ENCODE data around the gene GRM1. TPM values are rescaled to one million over a fixed set of nuclear protein-coding genes. Genes with fewer than 3 reads are reported as not detected.

The GRM1 gene
- total and polyA plus RNA-seq, 7 experiments from 2014 or later, result not detected

DNA sequence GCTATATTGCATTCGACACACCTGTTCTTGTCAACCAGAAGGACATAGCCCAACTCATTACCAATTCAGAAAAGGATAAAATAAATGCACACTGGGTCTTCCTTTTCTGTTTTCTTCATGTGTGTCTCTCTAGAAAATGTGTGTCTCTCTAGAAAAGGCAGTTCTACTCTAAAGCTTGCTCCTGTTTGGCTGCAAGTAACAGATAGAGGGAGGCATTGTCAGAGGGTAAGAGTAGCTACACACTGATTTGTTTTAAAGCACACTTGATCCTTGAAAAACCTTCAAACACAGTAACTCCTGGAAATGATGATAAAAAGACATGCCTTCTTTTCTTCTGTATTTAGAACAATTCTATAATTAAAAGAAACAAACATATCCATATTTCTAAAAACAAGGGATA, 21.3 kb downstream of the GRM1 start:
- no peaks in the 10 kb centered on the region for H3K36me3 ChIP-seq (ENCODE audit: control insufficient read depth in 2 of 3, insufficient read depth in 3 of 3, low read length in 3 of 3)
- H3K9me3 Mint-ChIP-seq, result peaks cover 0 to 5% (median 0%) of the 10 kb centered on the region in 11 donors

DNA sequence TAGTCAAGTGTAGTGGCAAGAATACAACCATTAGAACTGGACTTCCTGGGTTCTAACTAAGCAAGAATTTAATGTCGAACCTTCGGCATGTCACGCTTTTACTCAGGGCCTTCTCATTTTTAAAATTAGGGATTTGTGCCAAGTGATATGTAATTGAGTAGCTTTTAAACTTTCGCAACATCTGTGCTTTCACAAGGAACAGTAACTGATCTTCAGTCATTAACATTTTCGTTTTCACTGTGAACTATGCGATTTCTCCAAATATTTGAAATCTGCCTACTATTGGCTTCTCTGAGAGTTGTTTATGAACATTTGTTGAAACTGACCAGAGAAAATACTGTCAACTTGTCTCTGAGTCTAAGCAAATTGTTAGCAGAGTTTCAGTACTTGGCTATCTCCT, 27.6 kb downstream of the GRM1 start:
- Histone ChIP-seq H3K4me3 (ENCODE audit: low read length) (no peak overlapping the region), H3K36me3 (ENCODE audit: control insufficient read depth in 2 of 3, insufficient read depth in 3 of 3, low read length in 3 of 3) (no peaks in the 10 kb centered on the region), H3K27ac (ENCODE audit: low read depth, low read length) (no peak overlapping the region), H3K9me3 (ENCODE audit: control insufficient read depth in 2 of 3, low read length in 3 of 3) (no peaks in the 10 kb centered on the region), H3K27me3 (ENCODE audit: control insufficient read depth in 2 of 2, insufficient read depth in 2 of 2, low read length in 2 of 2) (no peaks in the 10 kb centered on the region), H3K4me1 (ENCODE audit: control insufficient read depth in 2 of 2, insufficient read depth in 2 of 2, low read length in 2 of 2) (no peaks in the 10 kb centered on the region)
- H3K9me3 Mint-ChIP-seq, result peaks cover 0 to 8% (median 2%) of the 10 kb centered on the region in 11 donors
- H3K36me3 Mint-ChIP-seq, result no peaks in the 10 kb centered on the region
- no peak overlapping the region for H3K4me3 Mint-ChIP-seq
- ATAC-seq (no peak), DNase-seq (no peak)
- peaks cover 0 to 16% (median 10%) of the 10 kb centered on the region in 5 donors for H3K27me3 Mint-ChIP-seq
- no peak overlapping the region for H3K27ac Mint-ChIP-seq
- no peaks in the 10 kb centered on the region for H3K4me1 Mint-ChIP-seq
- POLR2A ChIA-PET, result no interaction called here
- intact Hi-C loops (cut with micrococcal nuclease), result no loop called here
- CTCF ChIA-PET, result no interaction called here

More for the DNA sequence above, 21.3 kb downstream of the GRM1 start:
- H3K27me3 Mint-ChIP-seq, result peaks cover 0 to 37% (median 28%) of the 10 kb centered on the region in 5 donors
- no peak overlapping the region for H3K27ac ChIP-seq (ENCODE audit: low read depth, low read length)
- H3K4me1 ChIP-seq (ENCODE audit: control insufficient read depth in 2 of 2, insufficient read depth in 2 of 2, low read length in 2 of 2), result no peaks in the 10 kb centered on the region
- ChIA-PET CTCF (no interaction called here), POLR2A (no interaction called here)
- DNase-seq (no peak), ATAC-seq (no peak)
- no peaks in the 10 kb centered on the region for H3K9me3 ChIP-seq (ENCODE audit: control insufficient read depth in 2 of 3, low read length in 3 of 3)
- peaks cover 0 to 4% (median 0%) of the 10 kb centered on the region in 5 donors for H3K36me3 Mint-ChIP-seq
- intact Hi-C loops (cut with micrococcal nuclease), result no loop called here
- H3K4me3 Mint-ChIP-seq, result no peak overlapping the region
- H3K4me3 ChIP-seq (ENCODE audit: low read length), result no peak overlapping the region
- H3K27ac Mint-ChIP-seq, result no peak overlapping the region
- H3K4me1 Mint-ChIP-seq, result no peaks in the 10 kb centered on the region
- peaks cover 0 to 5% of the 10 kb centered on the region in 2 donors for H3K27me3 ChIP-seq (ENCODE audit: control insufficient read depth in 2 of 2, insufficient read depth in 2 of 2, low read length in 2 of 2)

DNA sequence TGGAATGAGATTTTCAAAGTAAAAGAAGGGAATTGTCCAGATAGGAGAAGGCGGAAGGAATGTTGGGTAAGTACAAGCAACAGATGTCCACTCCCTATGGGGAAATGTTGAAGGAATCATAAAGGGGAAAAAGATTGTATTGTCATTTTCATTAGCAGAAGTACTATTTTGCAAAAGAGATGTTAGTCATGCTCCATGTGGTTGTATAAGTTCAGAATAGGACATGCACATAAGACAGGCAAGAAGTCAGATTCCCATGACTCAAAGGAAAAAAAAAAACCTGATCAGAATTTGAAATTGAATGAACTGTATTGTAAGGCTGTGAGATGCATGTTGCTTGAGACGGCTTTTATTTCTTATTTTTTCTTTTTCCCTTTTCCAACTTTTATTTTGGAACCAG, 36.8 kb downstream of the GRM1 start:
- DNase-seq (no peak), ATAC-seq (no peak)
- no peaks in the 10 kb centered on the region for H3K4me1 ChIP-seq (ENCODE audit: control insufficient read depth in 2 of 2, insufficient read depth in 2 of 2, low read length in 2 of 2)
- H3K27ac ChIP-seq (ENCODE audit: low read depth, low read length), result no peak overlapping the region
- Mint-ChIP-seq H3K9me3 (peaks cover 0 to 4% (median 1%) of the 10 kb centered on the region in 11 donors), H3K36me3 (no peaks in the 10 kb centered on the region), H3K4me3 (no peak overlapping the region), H3K27me3 (peaks cover 0 to 13% (median 0%) of the 10 kb centered on the region in 5 donors), H3K4me1 (no peaks in the 10 kb centered on the region), H3K27ac (no peak overlapping the region)
- no peaks in the 10 kb centered on the region for H3K27me3 ChIP-seq (ENCODE audit: control insufficient read depth in 2 of 2, insufficient read depth in 2 of 2, low read length in 2 of 2)
- H3K36me3 ChIP-seq (ENCODE audit: control insufficient read depth in 2 of 3, insufficient read depth in 3 of 3, low read length in 3 of 3), result no peaks in the 10 kb centered on the region
- ChIA-PET POLR2A (no interaction called here), CTCF (no interaction called here)
- no peaks in the 10 kb centered on the region for H3K9me3 ChIP-seq (ENCODE audit: control insufficient read depth in 2 of 3, low read length in 3 of 3)
- H3K4me3 ChIP-seq (ENCODE audit: low read length), result no peak overlapping the region
- intact Hi-C loops (cut with micrococcal nuclease), result no loop called here

DNA sequence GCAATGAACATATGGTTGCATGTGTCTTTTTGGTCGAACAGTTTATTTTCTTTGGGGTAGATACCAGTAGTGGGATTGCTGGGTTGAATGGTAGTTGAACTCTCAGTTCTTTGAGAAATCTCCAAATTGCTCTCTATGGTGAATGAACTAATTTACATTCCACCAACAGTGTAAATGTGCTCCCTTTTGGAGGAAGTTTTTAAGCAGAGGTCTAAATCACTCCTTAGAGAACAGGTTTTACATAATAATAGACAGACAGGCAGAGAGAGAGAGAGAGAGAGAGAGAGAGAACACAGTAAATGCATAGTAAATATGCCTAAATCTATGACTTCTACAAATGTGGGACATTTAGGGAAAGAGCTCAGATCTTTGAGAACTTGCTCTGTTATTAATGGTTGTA, 37.6 kb downstream of the GRM1 start:
- intact Hi-C loops (cut with micrococcal nuclease), result no loop called here
- H3K27me3 ChIP-seq (ENCODE audit: control insufficient read depth in 2 of 2, insufficient read depth in 2 of 2, low read length in 2 of 2), result no peaks in the 10 kb centered on the region
- H3K4me3 Mint-ChIP-seq, result no peak overlapping the region
- H3K36me3 ChIP-seq (ENCODE audit: control insufficient read depth in 2 of 3, insufficient read depth in 3 of 3, low read length in 3 of 3), result no peaks in the 10 kb centered on the region
- DNase-seq (no peak), ATAC-seq (no peak)
- H3K4me1 ChIP-seq (ENCODE audit: control insufficient read depth in 2 of 2, insufficient read depth in 2 of 2, low read length in 2 of 2), result no peaks in the 10 kb centered on the region
- no peak overlapping the region for H3K4me3 ChIP-seq (ENCODE audit: low read length)
- H3K27me3 Mint-ChIP-seq, result peaks cover 0 to 13% (median 0%) of the 10 kb centered on the region in 5 donors
- no peaks in the 10 kb centered on the region for H3K9me3 ChIP-seq (ENCODE audit: control insufficient read depth in 2 of 3, low read length in 3 of 3)
- ChIA-PET CTCF (no interaction called here), POLR2A (no interaction called here)
- no peaks in the 10 kb centered on the region for H3K4me1 Mint-ChIP-seq
- H3K9me3 Mint-ChIP-seq, result peaks cover 0 to 4% (median 0%) of the 10 kb centered on the region in 11 donors
- H3K27ac Mint-ChIP-seq, result no peak overlapping the region
- no peaks in the 10 kb centered on the region for H3K36me3 Mint-ChIP-seq
- no peak overlapping the region for H3K27ac ChIP-seq (ENCODE audit: low read depth, low read length)

DNA sequence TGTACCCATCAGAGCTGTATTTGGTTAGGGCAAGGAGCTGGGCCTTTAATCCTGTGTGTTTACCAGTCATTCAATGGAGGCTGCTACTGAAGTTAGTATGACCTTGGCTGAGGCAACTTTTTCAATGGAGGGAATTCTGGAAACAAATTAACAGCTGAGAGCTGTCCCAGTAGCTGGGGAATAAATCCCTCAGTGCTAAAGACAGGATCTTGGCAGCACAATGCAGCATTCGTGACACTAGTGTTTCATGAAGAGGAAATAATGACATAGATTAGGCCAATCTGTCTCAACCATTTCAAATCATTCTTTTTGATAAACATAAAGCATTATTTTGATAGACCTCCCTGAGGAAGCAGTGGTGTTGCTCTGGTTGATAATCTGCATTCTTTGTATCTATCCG, 42.9 kb downstream of the GRM1 start:
- Mint-ChIP-seq H3K4me3 (no peak overlapping the region), H3K36me3 (no peaks in the 10 kb centered on the region), H3K27me3 (peaks cover 0 to 16% (median 7%) of the 10 kb centered on the region in 5 donors), H3K4me1 (no peaks in the 10 kb centered on the region), H3K27ac (no peak overlapping the region), H3K9me3 (peaks cover 0 to 5% (median 0%) of the 10 kb centered on the region in 11 donors)
- Histone ChIP-seq H3K4me3 (ENCODE audit: low read length) (no peak overlapping the region), H3K27ac (ENCODE audit: low read depth, low read length) (no peak overlapping the region), H3K4me1 (ENCODE audit: control insufficient read depth in 2 of 2, insufficient read depth in 2 of 2, low read length in 2 of 2) (no peaks in the 10 kb centered on the region), H3K27me3 (ENCODE audit: control insufficient read depth in 2 of 2, insufficient read depth in 2 of 2, low read length in 2 of 2) (no peaks in the 10 kb centered on the region), H3K36me3 (ENCODE audit: control insufficient read depth in 2 of 3, insufficient read depth in 3 of 3, low read length in 3 of 3) (no peaks in the 10 kb centered on the region), H3K9me3 (ENCODE audit: control insufficient read depth in 2 of 3, low read length in 3 of 3) (no peaks in the 10 kb centered on the region)
- intact Hi-C loops (cut with micrococcal nuclease), result no loop called here
- CTCF ChIA-PET, result no interaction called here
- no peak for DNase-seq
- no peak for ATAC-seq
- POLR2A ChIA-PET, result no interaction called here

DNA sequence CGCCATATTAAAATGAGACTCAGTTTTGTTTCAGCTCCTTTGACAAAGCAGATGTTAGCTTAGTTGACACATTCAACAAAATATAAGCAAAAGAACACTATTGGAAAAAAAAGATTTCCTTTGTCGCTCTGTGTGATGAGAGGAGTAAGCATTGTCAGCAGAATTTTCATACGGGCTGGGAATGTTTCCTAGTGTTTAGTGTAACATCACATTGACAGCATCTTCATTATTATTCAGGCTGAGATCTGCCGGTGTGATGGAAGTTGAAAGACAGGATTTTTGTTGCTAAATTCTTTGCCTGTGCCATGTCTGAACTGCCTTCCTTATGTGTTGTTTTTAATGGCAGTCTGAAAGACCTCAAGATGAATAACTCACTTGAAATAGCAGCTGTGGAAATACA, 49.1 kb downstream of the GRM1 start:
- intact Hi-C loops (cut with micrococcal nuclease), result no loop called here
- H3K27ac ChIP-seq (ENCODE audit: low read depth, low read length), result no peak overlapping the region

DNA sequence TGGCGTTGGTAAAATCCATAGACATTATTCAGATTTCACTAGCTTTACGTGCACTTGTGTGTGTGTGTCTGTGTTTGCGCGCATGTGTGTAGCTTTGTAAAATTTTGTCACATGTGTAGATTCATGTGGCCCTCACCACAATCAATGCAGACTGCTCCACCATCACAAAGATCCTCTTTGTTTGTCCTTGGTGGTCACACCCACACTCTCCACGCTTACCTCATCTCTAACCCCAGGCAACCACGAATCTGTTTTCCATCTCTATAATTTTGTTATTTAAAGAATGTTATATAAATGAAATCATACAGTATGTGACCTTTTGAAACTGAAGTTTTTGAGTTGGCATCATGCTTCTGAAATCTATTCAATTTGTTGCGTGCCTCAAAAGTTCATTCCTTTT, 58.5 kb downstream of the GRM1 start:
- H3K27ac Mint-ChIP-seq, result no peak overlapping the region
- H3K4me1 Mint-ChIP-seq, result no peaks in the 10 kb centered on the region
- H3K36me3 Mint-ChIP-seq, result no peaks in the 10 kb centered on the region
- ChIA-PET POLR2A (no interaction called here), CTCF (no interaction called here)
- Histone ChIP-seq H3K27ac (ENCODE audit: low read depth, low read length) (no peak overlapping the region), H3K36me3 (ENCODE audit: control insufficient read depth in 2 of 3, insufficient read depth in 3 of 3, low read length in 3 of 3) (no peaks in the 10 kb centered on the region), H3K4me3 (ENCODE audit: low read length) (no peak overlapping the region), H3K27me3 (ENCODE audit: control insufficient read depth in 2 of 2, insufficient read depth in 2 of 2, low read length in 2 of 2) (peaks cover 0 to 4% of the 10 kb centered on the region in 2 donors), H3K9me3 (ENCODE audit: control insufficient read depth in 2 of 3, low read length in 3 of 3) (no peaks in the 10 kb centered on the region), H3K4me1 (ENCODE audit: control insufficient read depth in 2 of 2, insufficient read depth in 2 of 2, low read length in 2 of 2) (no peaks in the 10 kb centered on the region)
- peaks cover 0 to 11% (median 0%) of the 10 kb centered on the region in 11 donors for H3K9me3 Mint-ChIP-seq
- no peak overlapping the region for H3K4me3 Mint-ChIP-seq
- H3K27me3 Mint-ChIP-seq, result peaks cover 2 to 12% (median 7%) of the 10 kb centered on the region in 5 donors
- ATAC-seq (no peak), DNase-seq (no peak)
- intact Hi-C loops (cut with micrococcal nuclease), result no loop called here

More for the DNA sequence above, 49.1 kb downstream of the GRM1 start:
- no peaks in the 10 kb centered on the region for H3K4me1 Mint-ChIP-seq
- H3K36me3 Mint-ChIP-seq, result no peaks in the 10 kb centered on the region
- Histone ChIP-seq H3K36me3 (ENCODE audit: control insufficient read depth in 2 of 3, insufficient read depth in 3 of 3, low read length in 3 of 3) (no peaks in the 10 kb centered on the region), H3K9me3 (ENCODE audit: control insufficient read depth in 2 of 3, low read length in 3 of 3) (no peaks in the 10 kb centered on the region), H3K4me3 (ENCODE audit: low read length) (no peak overlapping the region), H3K27me3 (ENCODE audit: control insufficient read depth in 2 of 2, insufficient read depth in 2 of 2, low read length in 2 of 2) (no peaks in the 10 kb centered on the region), H3K4me1 (ENCODE audit: control insufficient read depth in 2 of 2, insufficient read depth in 2 of 2, low read length in 2 of 2) (no peaks in the 10 kb centered on the region)
- no peak overlapping the region for H3K4me3 Mint-ChIP-seq
- peaks cover 0 to 7% (median 0%) of the 10 kb centered on the region in 11 donors for H3K9me3 Mint-ChIP-seq
- ChIA-PET POLR2A (no interaction called here), CTCF (no interaction called here)
- H3K27ac Mint-ChIP-seq, result no peak overlapping the region
- H3K27me3 Mint-ChIP-seq, result peaks cover 0 to 14% (median 3%) of the 10 kb centered on the region in 5 donors
- no peak for ATAC-seq
- DNase-seq, result no peak
